Hepatic stellate cell (primary cell): ENCODE data around the gene FAM89B.
A peak's percentile ranks its signal among the peaks of the same experiment; 100 is the strongest.

Experiments
- DNase-seq: peaks from one replicate; pipeline ENCODE4 v3.0.0; 2011; ENCODE audit warnings: low spot score

Gene FAM89B

GRCh38 chr11:65573391-65574079, 1.2 kb downstream of the FAM89B start:
- no peak for DNase-seq

- DNase-seq = peak; percentile 98
Observed at GRCh38 chr11:65574109-65574810, 1.9 kb downstream of the FAM89B start.

DNA sequence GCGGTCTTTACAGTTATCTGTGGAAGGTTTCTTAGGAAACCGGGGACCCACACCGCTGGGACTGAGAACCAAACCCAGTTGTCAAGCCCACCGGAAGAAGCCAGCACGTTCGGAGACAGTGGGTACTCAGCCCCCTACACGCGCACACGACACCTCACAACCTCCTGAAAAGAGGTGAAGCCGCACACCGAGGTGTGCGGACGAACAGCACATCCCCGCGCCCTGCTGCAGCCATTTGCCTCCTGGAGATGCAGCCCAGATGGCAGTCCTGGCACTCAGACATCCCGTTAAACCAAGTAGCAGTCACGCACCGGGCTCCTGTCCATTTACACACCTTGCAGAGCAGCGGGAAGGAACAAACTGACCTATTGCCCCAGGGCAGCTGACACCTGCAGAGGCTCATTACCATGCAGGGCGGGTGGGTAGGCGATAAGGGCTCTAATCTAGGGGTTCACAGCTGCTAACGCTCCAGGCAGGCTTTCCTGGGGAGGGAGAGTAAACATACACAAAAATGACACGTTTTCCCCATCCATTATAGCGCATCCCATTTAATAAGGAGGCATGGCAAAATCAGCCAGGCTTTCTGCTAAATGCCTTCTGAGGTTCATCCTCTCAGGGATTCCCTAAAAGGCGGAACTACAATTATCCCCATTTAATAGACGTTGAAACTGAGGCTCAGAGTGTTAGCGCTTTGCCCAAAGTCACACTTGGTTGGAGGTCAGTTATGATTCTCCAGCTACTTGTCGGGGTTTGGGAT, 2.7 kb downstream of the FAM89B start:
- DNase-seq = no peak

GRCh38 chr11:65575568-65576231, 3.4 kb downstream of the FAM89B start, which contains the start of gene EHBP1L1:
TSS of gene EHBP1L1 (plus strand) at chr11:65576053. CDS start at chr11:65576303, 250 bp downstream.
- peak; percentile 83 for DNase-seq

DNA sequence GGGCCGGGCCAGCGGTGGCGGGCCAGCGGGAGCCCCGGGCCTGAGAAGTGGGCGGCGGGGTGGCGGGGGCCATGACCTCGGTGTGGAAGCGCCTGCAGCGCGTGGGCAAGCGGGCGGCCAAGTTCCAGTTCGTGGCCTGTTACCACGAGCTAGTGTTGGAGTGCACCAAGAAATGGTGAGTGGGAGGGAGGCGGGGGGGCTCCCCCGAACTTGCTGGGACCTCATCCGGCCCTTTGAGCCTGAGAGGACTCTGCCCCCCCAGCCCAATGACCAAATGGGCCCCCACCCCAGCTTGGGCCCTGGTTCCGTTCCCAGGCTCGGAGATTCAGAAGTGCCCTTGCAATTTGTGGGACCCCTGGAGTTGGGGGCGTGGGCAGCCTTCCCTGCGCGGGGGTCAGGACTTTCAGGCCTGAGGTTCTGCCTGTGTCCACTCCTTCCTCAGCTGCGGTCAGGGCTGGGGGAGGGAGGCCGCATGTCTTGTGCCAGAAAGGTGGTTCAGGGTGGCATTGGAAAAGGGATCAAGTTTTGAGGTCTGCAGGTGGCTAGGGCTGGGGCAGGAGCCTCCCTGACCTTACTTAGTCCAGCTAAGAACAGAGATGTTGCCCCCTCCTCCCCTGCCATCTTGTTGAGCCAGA, 4.0 kb downstream of the FAM89B start:
- no peak for DNase-seq

DNA sequence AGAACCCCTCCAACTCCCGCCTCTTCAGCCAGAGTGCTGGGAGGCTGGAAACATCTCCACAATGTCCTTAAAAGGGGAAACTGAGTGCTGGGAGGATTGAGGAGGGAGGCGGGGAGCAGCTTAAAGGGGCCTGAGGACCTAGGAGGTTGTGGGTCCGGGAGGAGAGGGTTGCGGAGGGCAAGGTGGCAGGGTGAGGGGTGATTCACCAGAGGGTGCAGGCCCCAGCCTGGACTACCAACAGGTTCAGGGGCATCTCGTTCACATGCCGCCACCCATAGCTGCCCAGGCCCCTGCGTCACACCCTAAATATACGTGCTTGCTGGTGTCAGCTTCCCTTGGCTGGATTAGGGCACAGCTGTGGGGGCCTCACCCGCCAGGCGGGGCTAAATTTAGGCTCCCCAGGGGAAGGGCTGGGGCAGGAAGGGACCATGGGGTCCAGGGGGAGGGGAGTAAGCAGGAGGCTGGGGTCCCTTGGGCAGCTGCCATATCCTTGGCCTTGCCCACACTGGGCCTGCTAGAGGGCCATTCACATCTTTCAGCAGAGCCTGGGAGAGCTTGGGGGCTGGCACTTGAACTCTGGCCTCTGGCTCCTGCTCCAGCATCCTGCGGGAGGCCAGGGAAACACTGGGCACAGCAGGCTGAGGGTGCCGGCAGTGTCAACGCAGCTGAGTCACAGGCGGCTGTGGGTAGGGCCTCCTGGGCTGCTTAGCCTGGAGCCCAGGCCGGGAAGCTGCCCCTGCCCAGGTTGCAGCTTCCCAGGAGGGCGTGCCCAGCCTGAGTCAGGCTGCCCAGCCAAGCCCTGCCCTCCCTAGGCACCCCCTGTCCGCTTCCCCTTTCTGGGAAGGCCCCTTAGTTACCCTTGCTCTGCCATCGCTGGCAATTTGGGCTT, 4.8 kb downstream of the FAM89B start:
- peak; percentile 94 for DNase-seq

DNA sequence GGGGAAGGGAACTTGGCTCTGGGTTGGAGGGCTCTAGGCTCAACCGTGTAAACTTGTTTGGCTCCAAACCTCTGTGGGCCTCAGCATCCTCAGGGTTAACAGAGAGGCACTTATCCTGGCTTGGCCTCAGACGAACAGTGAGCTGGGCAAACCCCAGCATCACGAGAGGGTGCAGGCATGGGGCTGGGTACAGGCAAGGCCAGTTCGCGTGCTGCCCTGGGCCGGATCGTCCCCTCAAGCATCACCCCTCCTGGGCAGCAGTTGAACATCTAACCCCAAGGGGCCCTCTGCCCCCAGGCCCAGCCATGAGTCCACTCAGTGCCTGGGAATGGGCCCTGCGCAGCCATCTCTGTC, 5.4 kb downstream of the FAM89B start:
- no peak for DNase-seq

- no peak for DNase-seq
Observed at GRCh38 chr11:65578134-65578533, 5.8 kb downstream of the FAM89B start.

DNA sequence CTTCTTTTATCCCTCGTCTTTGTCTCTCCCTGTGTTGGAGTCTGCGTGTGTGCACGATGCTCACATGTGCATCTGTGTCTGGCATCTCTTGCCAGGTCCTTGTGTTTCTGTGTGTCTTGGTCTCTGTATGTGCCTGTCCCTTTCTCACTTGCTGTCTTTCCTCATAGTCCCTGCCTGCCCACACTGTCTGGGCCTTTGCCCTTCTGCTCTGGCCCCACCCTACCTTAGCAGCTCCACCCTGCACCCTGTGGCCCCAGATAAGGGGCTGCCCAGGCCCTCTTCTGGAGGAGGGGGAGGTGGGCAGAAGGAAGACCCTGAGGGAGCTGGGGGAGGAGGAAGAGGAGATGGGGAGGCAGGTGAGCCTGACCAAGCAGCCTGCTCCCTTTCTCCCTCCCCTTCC, 6.3 kb downstream of the FAM89B start:
- no peak for DNase-seq

GRCh38 chr11:65579291-65579690, 7.0 kb downstream of the FAM89B start:
- no peak for DNase-seq

- no peak for DNase-seq
Observed at GRCh38 chr11:65580031-65580692, 7.8 kb downstream of the FAM89B start.

DNA sequence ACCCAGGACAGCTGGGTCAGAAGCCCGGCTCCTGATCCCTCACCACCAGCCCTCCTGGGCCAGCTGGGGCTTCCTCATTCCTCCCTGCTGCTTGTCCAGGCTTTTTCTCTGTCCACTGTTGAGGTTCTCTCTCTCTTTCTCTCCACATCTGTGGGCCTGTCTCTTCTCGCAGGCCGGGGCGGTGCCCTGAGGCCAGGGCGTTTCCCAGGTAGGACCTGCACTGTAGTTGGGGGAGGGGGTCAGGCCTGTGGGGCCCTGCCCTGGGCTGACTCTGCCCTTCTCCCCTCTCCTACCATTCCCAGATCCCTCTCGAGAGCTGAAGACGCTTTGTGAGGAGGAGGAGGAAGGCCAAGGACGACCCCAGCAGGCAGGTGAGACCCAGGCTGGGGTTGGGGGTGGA, 8.4 kb downstream of the FAM89B start:
- no peak for DNase-seq

- DNase-seq = no peak
Observed at GRCh38 chr11:65581928-65582327, 9.6 kb downstream of the FAM89B start.

DNA sequence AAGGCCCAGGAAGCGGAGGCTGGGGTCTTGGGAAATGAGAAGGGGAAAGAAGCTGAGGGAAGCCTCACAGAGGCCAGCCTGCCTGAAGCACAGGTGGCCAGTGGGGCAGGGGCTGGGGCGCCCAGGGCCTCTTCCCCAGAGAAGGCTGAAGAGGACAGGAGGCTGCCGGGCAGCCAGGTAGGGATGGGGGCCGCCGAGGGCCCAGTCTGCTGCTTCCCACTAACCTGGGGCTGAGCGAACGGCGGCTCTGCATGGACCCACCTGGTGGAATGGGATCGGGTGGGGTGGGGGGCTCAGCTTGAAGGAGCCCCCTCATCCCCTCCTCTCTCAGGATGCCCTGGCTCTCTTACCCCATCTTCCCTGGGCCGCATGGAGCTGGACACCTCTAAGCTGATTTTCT, 11.3 kb downstream of the FAM89B start:
- DNase-seq = no peak

- no peak for DNase-seq
Observed at GRCh38 chr11:65584106-65584505, 11.8 kb downstream of the FAM89B start.

DNA sequence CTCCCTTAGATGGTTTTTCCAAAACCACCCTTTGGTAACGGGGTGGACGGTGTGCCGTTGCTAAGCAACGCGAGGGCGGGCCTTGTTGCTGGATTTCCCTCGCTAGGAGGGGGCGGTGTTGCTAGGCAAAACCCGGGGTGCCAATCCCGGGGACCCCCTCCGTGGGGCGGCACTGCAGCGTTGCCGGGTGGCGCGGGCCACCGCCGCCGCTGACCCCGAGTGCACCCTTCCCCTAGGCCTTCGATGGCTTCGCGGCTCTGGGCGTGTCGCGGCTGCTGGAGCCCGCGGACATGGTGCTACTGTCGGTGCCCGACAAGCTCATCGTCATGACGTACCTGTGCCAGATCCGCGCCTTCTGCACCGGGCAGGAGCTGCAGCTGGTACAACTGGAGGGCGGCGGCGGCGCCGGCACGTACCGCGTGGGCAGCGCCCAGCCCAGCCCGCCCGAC, 12.4 kb downstream of the FAM89B start:
- no peak for DNase-seq

- no peak for DNase-seq
Observed at GRCh38 chr11:65585396-65586246, 13.3 kb downstream of the FAM89B start.

- DNase-seq = no peak
Observed at GRCh38 chr11:65586247-65586630, 13.9 kb downstream of the FAM89B start.

DNA sequence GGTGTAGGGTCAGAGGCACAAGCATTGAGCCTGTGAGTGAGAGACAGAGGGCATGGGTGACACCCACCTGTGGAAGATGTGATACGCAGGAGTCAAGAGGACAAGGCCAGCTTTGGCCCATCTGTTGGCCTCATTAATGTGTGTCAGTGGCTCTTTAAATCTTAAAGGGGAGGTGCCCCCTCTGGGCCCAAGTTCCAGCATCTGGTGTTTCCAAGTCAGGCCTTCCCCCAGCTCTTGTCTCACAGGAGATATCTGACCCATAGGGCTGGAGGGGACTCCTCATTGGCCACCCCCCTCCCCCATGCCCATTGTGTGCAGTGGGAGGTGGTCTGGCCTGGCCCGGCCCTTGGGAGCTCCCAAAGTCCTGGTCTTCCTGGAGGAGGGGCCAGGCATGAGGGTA, 14.3 kb downstream of the FAM89B start:
- peak; percentile 75 for DNase-seq
